HPDE6-E6E7 (cell line): ENCODE data around the gene YTHDF1.
"Not testable (repeated sequence)": the region's sequence is repeated elsewhere in the genome, so short reads cannot be mapped to it uniquely, and the experiment has no call there.

Experiments used
- DNase-seq: peaks from one replicate; pipeline ENCODE4 v3.0.0; 2011; ENCODE audit warnings: missing footprints; ENCODE audit errors: extremely low spot score

Gene YTHDF1

GRCh38 chr20:63158845-63159244 lies 57.1 kb downstream of the YTHDF1 start:
- no peak for DNase-seq

GRCh38 chr20:63158352-63158751 lies 57.6 kb downstream of the YTHDF1 start:
- DNase-seq = no peak

GRCh38 chr20:63157431-63157830 lies 58.5 kb downstream of the YTHDF1 start:
- DNase-seq = not testable (repeated sequence)

GRCh38 chr20:63156221-63156671 lies 59.7 kb downstream of the YTHDF1 start:
- DNase-seq = no peak

GRCh38 chr20:63155266-63156165 lies 60.4 kb downstream of the YTHDF1 start:
- DNase-seq = no peak

GRCh38 chr20:63154395-63154794 lies 61.5 kb downstream of the YTHDF1 start:
- no peak for DNase-seq

- no peak for DNase-seq
These were observed 62.4 kb downstream of the YTHDF1 start for GRCh38 chr20:63153254-63154221.

GRCh38 chr20:63152322-63153253 lies 63.3 kb downstream of the YTHDF1 start:
- no peak for DNase-seq

- no peak for DNase-seq
These were observed 64.2 kb downstream of the YTHDF1 start for GRCh38 chr20:63151554-63152321.

- no peak for DNase-seq
These were observed 64.9 kb downstream of the YTHDF1 start for GRCh38 chr20:63150911-63151531.

- no peak for DNase-seq
These were observed 65.5 kb downstream of the YTHDF1 start for GRCh38 chr20:63150391-63150898.

GRCh38 chr20:63149531-63150192 lies 66.3 kb downstream of the YTHDF1 start:
- no peak for DNase-seq

- DNase-seq = no peak
These were observed 67.2 kb downstream of the YTHDF1 start for GRCh38 chr20:63148696-63149095.

GRCh38 chr20:63147532-63147931 lies 68.4 kb downstream of the YTHDF1 start:
- no peak for DNase-seq
